NCI-H1694 (cell line): ENCODE measurements around the gene PACSIN1.

Source experiments
- DNase-seq: peaks from one replicate; lab custom pipeline; 2025; lab: John Stamatoyannopoulos, UW

PACSIN1 gene

DNA sequence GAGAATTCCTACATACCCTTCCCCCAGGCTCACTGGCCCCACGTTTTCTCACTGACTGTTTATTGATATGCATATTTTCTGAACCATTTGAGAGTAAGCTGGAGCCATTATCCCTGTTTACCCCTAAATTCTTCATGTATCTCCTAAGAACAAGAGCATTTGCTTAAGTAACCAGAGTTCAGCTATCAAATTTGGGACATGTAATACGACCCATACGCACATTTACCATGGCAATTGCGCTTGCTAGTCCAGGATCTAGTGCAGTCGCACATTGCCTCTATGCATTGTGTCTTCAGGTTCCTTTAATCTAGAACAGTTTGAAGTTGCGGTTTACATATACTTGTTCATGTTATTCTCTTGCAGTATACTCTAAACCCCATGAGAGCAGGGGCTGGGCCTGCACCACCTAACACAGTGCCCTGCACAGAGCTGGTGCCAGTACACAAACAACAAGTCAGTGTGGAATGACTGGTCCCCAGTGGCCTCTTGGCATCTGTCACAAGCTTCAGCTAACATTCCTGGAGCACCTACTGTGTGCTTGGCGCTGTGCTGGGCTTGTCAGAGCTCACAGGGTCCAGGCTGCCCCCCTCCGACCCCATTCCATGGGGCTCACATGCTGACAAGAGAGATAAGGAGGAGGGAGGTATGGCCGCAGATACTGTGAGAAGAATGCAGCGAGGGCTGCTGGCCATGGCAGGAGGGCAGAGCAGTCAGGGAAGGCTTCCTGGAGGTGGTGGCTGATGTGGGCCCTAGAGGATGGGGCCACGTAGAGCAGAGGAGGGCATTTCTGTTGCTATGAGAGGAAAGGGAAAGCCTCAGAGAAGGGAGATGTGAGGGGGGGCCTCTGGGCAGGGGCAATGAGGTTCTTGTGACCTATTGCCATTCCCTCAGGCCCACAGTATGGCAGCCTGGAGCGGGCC lies 62.1 kb downstream of the PACSIN1 start:
- no peak for DNase-seq

DNA sequence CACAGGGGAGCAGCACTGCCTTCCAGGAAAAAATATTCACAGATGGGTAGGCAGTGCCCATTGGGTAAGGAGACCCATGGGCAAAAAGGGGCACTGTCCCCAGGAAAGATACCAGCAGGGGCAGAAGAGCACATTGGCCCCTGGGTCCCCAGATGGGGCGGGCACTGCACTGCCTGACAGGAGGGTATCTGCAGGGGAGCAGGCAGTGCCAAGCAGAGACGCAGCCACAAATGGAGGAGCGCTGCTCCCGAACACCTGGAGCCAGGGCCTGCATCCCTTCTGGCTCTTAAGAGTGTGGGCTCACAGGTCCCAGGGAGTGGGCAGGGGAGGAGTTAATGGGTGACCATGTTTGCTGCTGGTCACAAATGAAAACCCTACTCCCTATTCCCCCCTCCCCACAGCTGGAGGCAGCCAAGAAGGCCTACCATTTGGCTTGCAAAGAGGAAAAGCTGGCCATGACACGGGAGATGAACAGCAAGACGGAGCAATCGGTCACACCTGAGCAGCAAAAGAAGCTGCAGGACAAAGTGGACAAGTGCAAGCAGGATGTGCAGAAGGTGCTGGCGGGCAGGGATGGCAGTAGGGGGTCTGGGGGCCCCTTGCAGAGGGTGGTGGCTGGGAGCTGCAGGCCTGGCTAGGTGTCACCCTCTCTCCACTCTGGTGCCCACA lies 63.3 kb downstream of the PACSIN1 start:
- DNase-seq: no peak

DNA sequence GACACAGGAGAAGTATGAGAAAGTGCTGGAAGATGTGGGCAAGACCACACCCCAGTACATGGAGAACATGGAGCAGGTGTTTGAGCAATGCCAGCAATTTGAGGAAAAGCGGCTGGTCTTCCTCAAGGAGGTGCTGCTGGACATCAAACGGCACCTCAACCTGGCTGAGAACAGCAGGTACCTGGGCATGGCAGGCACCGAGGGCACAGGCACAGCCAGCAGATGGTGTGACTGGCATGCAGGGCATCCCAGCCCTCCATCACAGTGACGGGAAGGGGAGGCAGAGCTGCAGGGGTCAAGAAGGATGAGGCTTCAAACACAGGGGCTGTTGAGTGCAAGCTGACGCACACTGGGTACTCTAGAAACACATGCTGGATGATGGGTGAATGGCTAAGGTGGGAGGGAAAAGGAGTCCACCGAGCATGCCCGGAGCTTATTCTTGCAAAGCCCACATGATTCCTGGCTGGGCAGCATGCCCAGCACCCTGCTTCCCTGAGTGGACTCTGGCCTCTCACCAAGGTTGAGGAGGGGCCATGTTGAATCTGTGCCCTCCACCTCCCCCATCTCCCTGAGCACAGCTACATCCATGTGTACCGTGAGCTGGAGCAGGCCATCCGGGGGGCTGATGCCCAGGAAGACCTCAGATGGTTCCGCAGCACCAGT lies 63.9 kb downstream of the PACSIN1 start:
- DNase-seq: no peak

DNA sequence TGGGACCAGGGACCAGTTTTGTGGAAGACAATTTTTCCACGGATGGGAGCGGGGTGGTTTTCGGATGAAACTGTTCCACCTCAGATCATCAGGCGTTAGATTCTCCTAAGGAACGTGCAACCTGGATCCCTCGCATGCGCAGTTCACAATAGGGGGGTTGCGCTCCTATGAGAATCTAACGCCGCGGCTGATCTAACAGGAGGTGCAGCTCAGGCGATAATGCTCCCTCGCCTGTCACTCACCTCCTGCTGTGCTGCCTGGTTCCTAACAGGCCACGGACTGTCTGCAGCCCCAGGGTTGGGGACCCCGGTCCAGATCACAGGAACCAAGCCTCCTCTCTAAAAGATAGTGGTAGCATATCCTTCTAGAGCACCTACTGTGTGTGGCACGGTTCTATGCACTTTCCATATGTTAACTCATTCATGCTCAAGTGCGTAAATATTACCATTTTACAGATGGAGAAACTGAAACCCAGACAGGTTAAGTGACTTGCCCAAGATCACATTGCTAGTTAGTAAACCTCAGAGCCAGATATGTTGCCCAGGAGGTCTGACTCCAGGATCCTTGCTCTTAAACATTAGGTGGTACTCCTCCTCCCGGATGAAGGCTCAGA lies 65.0 kb downstream of the PACSIN1 start:
- no peak for DNase-seq

DNA sequence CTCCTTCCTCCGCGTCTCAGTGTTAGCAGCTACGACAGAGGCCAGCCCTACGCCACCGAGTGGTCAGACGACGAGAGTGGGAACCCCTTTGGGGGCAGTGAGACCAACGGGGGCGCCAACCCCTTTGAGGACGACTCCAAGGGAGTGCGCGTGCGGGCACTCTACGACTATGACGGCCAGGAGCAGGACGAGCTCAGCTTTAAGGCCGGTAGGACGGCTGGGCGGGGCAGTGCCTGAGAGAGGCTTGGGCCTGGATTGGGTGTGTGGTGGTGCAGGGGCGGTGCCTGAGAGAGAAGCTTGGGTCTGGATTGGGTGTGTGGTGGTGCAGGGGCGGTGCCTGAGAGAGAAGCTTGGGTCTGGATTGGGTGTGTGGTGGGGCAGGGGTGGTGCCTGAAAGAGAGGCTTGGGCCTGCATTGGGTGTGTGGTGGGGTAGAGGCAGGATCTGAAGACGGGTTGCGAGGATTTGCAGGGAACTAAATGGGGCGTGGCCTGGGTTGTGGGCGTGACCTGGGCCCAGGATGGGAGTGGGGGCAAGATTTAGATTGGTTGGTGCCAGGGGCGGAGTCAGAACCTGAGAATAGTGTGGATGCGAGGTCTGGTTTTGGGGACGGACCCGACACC lies 65.8 kb downstream of the PACSIN1 start:
- DNase-seq: no peak

DNA sequence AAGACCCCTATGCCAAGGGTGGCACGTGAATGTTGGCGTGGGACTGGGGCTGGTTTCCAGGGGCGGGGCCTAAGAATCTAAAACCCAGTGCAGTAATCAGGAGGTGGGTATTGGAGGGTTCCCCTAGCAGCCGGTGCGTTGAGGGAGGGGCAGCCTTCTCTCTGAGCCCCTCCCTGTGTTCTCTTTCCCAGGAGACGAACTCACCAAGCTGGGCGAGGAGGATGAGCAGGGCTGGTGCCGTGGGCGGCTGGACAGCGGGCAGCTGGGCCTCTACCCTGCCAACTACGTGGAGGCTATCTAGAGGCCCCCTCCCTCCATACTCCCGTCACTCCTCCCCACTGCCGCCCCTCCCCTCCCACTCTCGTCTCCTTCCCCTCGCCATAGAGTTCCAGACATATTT lies 66.4 kb downstream of the PACSIN1 start:
- DNase-seq: no peak

DNA sequence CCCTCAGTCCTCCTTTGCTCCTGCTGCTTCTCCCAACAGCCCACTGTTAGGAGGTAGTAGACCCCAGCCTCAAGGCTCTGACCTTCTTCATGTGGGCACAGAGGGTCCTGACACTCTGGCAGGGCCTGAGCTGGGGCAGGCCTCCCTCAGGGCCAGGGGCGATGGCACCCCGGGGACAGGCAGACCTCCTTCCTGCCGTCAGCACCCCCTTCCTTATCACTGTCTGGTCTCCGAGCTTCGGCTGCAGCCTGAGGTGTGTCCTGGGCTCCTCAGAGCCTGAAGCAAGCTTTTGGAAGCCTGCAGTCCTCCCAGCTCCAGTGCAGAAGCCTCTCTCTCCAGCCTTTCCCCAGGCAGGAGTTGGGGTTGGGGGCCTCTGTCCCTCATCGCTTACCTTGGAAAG lies 68.3 kb downstream of the PACSIN1 start:
- DNase-seq: no peak

DNA sequence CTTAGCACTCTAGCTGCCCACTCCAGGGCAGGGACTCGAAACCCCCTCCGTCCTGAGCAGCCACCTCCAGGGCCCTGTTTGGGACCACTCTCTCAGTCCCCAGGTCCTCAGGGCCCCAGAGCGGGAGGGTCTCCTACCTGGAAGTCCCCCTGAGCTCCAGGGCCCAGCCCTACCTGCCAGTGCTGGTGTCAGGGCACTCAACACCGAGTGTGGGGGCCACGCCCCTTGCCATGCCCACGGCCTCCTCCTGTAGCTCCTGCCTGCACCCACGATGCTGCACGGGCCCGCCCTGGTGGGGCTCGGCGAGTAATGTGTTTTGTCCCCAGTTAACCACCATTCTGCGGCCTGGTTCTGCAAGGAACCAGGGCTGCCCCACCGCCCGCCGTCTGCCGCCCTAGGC lies 68.8 kb downstream of the PACSIN1 start:
- no peak for DNase-seq

DNA sequence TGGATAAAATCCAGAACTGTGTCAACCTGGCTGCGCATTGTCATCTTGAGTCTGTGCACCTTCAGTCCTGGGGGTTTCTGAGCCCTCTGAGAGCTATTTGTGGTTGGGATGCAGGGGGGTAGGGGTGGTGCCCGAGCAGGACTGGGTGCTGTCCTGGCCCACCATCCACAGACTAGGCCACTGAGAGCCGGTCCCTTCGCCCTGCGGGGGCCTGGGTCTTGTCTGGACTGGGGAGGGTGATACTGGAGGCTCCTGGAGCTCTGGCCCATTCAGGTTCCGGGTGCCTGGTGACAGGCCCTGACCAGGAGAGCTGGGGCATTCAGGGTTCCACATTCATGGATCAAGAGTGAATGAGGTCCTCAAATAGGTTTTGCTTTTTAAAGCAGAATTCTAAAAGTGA lies 69.3 kb downstream of the PACSIN1 start:
- DNase-seq: no peak

DNA sequence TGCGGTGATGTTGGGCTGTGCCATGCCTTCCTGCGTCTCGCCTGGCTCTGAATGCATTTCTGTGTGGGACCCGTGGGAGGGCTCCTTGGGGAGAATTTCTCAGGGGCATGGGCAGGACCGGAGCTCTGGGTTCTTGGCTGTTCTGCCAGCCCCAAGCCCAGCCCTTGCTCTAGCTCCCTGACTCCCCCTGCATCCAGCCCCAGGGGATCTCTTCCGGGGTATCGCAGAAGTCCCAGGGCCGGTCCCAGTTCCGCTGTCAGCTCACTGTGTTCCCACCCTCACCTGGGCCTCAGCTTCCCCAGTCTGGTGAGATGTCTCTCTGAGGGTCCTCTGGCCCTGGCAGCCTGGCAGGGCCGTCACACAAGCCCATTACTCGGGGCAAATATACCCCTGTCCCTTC lies 69.8 kb downstream of the PACSIN1 start:
- DNase-seq: no peak

DNA sequence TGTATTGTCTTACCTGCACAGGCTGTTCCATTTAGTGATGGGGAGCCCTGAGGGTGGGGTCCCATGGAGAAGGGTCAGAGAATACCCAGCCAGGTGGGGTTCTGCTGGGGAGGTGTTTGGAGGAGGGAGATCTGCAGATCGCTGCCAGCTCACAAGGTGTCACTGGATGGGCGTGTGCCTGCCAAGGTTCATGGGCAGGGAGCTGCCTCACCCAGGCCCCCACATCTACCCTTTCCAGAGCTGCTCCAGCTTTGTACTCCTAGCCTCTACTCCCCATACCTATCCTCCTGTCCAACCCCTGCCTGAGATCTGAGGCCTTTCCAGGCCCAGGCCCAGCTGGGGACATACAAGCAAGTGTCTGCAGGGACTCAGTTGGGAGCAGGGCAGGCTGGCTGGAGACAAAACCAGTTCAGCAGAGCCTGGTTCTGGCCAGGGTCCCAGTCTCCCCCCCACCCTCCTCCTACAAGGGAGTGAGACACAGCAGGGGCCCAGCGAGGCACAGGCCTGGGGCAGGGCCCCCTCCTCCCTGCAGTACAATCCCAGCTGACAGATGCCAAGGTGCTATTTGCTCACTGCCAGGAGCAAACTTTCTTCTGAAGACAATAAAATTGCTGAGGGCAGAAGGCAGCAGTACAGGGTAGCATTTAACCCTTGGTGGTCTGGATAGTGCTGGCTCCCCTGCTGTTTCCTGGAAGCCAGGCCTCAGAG lies 70.5 kb downstream of the PACSIN1 start:
- DNase-seq: no peak

DNA sequence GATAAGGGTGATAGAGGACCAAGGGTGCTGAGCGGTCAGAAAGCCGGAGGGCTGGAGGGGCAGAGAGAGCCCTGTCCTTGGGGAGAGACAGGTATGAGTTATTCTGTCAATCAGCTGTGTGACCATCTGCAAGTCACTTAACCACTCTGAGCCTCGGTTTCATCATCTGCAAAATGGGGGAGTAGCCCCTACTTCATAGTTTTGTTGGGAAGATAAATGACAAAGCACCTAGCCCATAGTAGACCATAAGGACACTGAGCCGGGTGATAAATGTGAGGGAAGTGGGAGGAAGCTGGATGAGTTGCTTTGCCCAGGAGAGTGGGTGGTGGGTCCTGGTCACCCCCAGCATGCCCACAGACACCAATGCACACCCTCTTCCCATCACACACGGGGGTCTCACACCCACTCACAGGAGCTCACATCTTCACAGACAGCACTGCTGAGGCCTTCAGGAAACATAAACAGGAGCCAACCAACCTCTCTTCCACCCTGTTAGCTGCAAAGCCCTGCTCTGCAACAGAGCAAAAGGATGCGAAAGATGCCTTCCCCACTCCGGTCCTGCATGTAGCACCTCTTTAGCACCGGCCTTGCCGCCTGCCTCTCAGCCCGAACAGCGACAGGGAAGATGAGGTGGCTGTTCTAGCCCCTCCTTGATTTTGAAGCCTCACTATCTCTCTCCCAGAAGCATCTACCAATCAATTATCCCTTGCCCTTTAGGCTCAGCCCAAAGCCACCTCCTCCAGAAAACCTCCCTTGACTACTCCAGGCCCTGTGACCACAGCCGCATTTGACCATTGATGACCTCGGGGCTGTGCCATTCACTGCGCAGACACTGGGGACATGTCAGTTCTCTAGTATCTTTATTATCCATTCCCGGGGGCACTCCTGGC lies 71.3 kb downstream of the PACSIN1 start:
- DNase-seq: no peak

DNA sequence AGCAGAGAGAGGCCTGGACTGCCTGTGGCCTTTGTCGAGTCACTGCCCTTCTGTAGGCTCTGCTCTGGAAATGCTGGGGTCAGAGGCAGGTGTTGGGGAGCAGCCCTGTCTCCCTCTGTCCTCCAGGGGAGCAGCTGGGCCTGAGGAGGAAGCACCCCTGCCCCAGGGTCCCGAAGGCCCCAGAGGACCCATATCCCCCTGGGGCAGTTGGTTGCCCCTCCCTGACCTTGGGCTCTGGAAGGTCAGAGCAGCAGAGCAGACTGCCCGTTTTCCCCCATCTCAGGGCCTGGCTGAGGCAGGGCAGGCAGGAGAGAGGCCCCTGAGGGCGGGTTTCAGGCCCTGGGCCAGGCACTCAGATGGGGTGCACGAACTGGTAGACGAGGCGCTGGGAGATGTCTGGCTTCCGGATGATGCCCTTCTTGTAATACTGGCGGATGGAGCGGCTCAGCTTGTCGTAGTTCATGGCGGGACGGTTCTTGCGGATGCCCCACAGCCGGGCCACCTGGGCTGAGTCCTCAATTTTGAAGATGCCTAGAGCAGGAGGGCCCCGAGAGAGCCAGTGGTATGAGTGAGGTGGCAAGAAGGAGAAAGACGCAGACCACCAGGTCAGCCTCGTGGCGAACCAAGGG lies 72.2 kb downstream of the PACSIN1 start:
- DNase-seq: no peak

DNA sequence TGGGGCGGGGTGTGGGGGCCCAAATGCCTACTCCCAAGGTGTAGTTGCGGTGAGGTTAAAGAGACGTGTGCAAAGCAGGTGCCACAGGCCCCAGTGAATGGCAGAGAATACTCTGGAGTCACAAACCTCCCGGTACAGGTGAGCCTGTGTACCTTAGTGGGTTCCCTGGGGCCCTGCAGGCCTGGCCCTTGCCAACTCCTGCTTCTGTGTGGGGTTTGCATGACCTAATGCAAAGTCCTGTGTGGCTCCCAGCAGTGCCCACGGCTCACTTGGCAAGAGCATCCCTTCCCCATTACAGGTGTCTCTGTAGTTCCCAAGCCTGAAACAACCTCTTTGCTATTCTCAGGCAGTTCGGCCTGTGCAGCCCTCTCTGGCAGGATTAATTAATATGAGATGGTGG lies 72.7 kb downstream of the PACSIN1 start:
- no peak for DNase-seq

DNA sequence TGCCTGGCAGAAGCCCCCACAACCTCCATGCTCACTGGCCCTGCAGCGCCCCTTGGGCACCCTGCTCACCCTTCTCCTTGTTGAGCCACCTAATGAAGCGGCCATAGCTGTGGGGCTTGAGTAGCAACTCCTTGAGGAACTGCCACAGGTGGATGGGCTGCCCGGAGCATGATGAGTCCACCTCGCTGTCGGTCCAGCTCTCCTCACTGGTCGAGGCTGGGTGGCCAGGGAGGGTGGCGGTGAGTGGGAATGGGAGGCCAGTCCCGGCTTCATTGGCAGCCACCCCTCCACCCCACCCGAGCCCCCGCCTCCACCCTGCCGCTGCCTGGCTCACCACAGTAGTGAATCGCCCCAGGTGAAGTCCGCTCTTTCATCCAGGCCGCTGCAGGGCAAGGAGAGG lies 73.3 kb downstream of the PACSIN1 start:
- DNase-seq: no peak

DNA sequence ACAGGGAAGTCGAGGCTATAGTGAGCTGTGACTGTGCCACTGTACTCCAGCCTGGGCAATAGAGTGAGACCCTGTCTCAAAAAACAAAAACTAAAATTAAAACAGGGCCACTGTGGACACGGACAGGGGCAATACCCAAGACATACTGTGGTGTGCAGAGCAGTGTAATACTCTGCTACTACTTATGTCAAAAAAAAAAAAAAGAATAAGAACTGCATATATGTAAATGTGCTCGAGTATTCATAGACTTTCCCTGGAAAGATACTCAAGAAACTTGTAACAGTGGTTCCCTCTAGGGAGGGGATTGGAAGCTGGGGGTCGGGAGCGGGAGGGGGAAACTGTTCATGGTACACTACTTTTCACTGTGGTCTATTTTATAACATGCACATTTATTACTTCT lies 74.3 kb downstream of the PACSIN1 start:
- DNase-seq: no peak

DNA sequence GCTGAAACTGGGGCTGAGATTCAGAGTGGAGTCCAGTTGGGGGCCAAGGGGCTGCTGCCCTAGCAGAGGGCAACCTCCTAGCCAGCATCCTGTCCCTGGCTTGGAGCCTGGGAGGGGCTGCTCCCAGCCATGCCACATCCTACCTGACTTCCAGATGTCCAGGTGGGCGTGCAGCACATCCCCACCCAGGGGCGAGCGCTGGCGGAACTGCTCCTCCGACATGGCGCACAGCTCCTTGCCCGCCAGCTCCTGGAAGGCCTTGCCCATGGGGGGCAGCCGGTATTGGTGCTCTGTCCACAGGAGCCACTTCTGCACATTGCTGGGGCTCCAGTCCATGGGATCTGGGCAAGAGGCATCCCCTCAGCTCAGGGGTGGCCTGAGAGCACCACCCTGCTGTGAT lies 75.0 kb downstream of the PACSIN1 start:
- DNase-seq: no peak

DNA sequence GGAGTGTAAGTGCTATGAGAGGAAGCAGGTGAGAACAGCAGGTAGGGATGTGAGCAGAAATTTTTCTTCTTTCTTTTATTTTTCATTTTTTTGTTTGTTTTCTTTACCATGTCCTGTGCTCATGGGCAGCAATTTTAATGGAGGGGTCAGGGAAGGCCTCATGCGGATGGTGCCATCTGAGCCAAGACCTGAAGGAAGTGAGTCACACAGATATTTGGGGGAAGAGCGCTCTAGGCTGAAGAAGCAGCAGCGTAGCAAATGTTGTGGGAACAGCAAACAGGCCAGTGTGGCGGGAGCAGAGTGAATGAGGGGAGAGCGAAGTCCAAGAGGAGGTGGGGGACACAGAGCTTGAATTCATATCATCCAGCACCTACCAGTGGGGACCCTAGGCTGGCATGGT lies 77.5 kb downstream of the PACSIN1 start:
- no peak for DNase-seq

DNA sequence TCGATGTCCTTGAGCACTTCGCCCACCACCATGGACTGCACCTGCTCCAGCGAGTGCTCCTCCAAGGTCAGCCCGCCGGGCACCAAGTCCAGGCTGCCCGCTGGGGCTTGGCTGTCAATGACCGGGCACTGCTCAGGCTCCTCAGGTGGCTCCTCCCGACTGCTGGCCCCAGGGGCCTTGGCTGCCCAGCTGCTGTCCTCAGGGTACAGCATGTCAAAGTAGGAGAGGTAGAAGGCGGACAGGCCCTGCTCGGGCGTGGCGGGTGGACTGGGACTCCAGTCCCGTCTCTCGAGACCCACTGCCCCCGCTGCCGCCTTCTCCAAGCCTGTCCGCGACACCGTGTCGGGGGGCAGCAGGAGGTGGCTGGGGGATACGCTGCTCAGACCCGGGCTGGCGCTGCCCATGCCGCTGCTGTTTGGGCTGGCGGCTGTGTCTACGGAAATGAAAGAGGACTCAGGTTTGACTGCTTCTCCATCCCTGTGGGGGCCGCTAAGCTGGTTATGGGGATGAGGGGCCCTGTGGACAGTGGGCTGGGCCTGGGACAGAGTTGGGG lies 78.3 kb downstream of the PACSIN1 start:
- no peak for DNase-seq
